Islet precursor cell (in vitro differentiated cells): ENCODE results near the gene PKD2L1.
"Not testable (repeated sequence)": the region's sequence is repeated elsewhere in the genome, so short reads cannot be mapped to it uniquely, and the experiment has no call there.

Experiments used
- DNase-seq: peaks from one replicate; pipeline ENCODE4 v3.0.0-alpha.2; 2018

PKD2L1 gene

DNA sequence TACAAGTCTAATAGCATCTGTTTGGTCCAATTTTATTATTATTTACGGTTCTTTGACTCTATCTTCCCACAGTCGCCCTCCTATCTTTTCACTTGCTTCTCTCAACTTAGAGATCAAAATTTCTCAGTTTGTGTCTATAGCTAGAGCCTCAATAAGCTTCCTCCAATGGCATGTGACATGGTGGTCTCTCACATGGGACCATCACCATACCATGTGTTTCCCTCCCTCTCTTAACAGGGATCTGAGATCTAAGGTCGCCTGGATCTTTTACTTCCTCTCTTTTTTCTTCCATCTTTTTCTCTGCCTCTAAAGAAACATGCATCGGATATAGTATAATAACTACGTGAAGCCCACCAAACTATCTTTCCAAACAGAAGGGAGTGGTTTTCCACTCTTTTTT, 1.8 kb downstream of the PKD2L1 start:
- DNase-seq: no peak

DNA sequence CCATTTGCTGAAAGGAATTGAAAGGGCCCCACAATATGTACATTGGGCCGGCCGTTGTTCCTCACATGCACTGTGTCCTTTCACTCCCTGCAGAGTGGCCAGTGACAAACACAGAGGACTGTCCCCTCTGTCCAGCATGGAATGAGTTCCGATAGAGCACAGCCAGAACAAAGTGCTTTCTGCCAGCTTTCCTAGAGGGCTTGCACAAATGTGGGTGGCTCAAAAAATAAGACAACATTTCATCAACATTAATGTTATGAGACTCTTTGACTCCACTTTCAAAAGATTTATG, 2.4 kb downstream of the PKD2L1 start:
- no peak for DNase-seq

DNA sequence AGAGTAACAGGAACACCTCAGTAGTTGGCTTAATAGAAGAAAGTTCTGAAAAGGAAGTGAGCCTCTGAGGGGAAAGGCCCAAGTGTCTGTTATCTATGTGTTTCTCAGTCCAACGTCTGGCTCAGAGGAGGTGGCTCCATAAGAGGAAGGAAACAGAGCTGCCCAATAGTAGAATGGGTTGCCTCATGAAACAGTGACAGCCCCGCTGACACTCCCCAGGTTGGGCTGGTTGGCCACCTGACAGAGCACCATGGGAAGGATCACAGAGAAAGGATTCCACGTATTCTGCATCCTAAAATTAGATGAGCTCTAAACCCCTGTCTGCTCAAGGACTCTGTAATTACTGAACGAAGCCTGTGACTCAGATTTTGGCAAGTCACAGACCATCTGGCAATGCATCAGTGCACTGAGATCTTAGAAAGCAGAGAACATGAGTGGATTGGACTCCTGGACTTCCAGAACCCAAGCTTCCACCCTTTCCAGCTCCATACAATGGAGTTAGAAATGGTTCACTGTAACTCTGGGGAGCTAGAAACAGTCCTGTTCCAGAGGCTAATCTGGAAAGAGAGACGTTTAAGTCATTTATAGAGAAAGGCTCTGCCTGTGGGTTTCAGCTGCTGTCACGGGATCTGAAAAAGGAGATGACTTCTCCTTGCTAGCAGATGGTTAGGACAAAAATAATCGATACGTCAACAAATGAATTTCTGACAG, 2.9 kb downstream of the PKD2L1 start:
- DNase-seq: no peak

DNA sequence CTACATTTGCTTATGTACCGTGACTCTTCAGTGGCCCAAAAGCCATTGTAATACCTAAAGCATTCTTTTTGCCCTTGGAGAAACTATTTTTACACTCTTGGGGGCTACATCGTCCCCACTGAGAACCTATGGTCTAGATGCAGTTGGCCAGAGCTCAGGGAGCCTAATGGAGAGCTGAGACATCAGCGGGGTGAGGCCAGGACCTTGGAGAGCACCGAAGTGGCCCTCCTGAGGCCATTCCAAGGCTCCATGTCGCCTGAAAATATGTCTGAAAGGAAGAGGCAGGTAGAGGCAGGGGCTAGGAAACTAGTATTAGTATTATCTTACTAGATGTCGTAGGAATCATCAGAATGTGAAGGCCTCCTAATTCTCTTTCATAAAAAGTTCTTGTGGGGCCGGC, 4.9 kb downstream of the PKD2L1 start:
- peak; percentile 71 for DNase-seq

DNA sequence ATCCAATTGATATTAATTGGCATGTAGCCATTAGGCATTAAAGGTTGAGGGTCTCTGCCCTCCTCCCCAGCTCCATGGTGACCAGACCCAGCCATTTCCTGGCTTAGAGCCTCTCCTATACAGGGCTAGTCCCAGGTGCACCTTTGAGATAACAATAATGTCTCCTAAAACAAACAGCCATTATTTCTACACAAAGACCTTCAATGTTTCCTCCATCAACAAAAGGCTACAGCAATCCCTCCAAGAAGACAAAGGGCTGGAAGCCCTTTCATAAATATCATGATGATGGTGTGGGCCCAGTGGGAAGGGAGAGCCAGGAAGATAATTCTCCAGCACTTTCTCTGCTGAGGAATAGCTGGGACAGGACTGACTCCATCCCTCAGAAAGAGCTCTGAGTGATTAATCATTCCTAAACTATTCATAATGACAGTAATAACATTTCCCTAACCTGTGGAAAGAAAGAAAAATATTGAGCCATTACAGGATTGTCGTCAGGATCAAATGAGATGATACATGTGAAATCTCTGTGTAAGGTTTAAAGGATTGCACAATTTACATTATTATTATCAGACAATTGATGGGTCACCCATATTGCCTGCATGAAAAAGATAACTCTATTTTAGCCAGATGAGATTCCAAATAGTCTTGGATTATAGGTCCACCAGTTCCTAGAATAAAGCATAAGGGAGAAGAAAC, 10.2 kb downstream of the PKD2L1 start:
- no peak for DNase-seq

DNA sequence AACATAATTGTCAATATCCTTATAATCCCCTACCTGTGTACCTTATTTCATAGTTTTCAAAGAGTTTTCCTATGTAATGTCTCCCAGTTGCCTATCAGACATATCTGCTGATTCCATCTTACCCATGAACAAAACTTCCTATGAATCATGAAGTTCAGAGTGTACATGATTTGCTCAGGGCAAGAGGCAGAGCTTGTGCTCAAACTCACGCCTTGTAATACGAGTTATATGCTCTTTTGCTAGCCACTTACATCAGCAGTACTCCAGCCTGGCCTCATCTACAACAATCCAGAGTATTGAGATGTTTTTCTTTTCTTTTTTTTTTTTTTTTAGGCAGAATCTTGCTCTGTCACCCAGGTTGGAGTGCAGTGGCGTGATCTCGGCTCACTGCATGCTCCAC, 11.8 kb downstream of the PKD2L1 start:
- DNase-seq: no peak

DNA sequence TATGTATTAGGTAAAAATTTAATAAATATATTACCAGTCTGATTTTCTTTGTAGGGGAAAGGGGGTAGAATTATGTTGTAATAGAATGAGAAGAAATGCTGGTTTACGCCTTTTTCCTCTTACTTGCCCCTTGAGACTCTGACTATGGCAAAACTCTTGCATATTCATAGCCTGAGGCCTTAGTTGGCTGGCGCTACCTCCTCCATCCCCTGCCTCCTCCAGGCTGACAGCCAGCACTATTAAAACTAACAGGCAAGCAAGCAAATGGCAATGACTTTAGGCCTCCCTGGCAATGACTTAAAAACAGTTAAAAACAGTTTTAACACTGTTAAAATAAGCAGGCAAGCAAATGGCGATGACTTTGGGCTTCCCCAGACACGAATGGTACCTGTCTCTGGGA, 14.4 kb downstream of the PKD2L1 start:
- no peak for DNase-seq

DNA sequence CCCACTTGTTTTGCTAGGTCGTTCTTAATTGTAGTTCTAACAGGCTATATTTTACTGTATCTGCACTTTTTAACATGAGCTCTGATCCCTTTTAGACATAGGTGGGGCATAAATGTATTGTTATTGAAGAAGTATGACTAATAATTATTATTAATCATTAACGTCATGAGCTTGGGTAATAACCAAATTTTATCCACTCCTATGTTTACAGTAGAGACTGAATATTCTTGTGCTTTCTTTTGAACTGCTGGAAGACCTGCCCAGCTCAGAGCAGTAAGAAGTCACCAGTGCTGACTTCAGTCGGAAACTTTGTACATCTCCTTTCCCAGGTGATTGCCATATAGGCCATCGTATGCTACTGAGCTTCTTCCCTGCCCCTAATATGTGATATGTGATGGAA, 18.7 kb downstream of the PKD2L1 start:
- no peak for DNase-seq

DNA sequence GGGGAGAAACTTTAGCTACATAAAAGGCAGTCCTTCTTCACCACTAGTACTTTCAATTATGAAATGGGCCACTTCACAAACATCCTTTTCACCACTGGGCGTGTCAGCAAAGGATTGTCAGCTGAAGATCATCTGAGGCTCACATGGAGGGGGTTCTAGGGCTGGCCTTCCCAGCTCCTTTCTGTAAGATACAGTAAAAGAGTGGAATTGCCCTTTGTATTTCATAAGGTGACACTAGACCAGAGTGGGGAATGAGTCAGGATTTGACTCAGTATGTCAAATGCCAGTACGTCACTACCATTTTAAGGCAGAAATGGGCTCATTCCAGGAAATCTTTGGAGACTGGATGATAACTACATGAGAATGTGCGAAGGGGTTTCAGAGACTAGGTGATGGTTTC, 22.3 kb downstream of the PKD2L1 start:
- DNase-seq: no peak

DNA sequence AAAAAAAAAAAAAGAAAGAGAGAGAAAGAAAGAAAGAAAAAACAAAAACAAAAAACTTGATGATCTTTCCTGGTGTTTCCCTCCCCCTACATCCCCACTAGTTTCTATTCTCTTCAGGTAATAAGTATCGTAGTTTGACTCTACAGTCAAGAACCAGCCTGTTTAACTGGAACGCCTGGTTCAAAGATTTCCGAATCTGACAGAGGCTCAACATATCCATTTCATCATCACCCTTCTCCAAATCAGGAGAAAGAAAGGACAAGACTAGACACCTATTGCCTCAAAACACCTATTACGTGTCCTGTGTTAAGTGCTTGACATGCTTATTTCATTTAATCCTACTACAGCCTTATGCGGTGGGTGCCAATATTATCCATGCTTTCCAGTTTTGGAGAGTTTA, 23.2 kb downstream of the PKD2L1 start:
- DNase-seq: no peak

DNA sequence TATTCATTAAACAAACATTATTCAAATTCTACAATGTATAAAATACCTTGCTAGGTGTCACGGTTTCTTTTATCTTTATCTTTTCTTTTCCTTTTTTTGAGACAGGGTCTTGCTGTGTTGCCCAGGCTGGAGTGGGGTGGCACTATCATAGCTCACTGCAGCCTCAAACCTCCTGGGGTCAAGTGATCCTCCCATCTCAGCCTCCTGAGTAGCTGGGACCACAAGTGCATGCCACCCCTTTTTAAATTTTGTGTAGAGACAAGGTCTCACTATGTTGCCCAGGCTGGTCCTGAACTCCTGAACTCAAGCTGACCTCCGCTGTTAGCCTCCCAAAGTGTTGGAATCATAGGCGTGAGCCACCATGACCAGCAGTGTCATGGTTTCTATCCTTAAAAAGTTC, 25.6 kb downstream of the PKD2L1 start:
- DNase-seq: no peak

DNA sequence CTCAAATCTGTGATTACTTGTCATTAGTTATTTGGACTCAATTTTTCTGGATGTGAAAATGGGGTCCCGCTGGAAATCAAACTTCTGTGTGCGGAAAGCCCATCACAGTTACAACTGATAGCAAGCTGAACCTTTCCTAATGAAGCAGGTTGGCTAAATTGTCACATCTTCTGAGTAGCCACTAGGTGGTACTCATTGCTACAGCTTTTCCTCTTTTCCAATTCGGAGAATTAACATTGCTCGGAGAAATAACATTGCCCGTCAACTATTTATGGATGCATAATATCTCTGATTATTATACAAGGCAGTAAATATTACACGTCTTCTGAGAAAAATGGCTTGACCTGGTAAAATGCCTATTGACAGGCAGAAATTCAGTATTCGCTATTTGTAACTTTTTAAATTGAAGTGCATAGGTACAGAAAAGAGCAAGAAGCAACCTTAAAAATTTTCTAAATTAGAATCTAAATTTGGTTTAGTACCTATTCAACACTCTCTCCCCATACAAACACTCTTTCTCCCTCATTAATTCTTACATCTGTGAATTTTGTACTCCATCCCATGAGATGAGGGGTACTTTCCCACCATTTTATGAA, 26.2 kb downstream of the PKD2L1 start:
- no peak for DNase-seq

DNA sequence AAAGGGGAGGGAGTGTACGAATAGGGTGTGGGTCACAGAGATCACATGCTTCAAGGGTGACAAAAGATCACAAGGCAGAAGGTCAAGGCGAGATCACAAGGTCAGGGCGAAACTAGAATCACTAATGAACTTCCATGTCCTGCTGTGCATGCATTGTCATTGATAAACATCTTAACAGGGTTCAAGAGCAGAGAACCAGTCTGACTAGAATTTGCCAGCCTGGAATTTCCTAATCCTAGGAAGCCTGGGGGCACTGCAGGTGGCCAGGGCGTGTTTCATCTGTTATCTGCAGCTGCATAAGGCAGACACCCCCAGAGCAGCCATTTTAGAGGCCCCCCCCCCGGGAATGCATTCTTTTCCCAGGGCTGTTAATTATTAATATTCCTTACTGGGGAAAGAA, 28.9 kb downstream of the PKD2L1 start:
- DNase-seq: not testable (repeated sequence)

DNA sequence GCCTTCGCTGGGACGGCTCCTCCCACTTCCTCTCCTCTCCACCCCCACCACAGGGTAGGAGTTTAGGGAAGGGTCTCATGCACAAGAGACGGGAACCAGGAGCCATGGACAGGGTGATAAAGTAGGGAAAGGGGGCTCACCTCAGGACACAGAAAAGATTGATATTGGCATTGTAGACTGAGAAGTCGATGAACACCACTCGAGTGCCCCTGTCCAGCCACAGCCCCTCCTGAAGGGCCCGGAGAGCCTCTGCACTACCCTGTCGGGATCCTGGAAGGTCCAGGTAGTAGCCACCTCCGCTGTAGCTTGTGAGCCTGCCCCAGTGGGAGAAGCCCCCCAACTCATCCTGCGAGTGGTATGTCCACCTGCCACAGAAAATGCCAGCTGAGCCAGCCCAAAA, 32.8 kb downstream of the PKD2L1 start:
- DNase-seq: no peak

DNA sequence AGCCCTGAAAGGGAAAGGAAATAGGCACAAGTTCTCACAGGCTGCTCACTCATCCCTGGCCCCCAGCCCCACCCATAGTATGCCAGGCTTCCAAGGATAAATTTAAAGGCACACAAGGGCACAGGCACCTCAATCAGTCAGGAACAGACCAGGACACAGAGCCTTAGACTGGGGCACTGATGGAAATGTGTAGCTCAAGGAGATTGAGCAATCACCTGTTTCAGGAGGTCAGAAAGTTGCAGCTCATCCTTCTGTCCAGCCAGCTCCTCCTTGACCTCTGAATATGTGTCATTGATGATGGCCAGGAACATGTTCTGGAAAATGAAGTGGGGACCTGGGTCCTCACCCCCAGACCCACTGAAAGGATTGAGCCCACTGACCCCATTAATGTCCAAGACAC, 37.0 kb downstream of the PKD2L1 start:
- no peak for DNase-seq

DNA sequence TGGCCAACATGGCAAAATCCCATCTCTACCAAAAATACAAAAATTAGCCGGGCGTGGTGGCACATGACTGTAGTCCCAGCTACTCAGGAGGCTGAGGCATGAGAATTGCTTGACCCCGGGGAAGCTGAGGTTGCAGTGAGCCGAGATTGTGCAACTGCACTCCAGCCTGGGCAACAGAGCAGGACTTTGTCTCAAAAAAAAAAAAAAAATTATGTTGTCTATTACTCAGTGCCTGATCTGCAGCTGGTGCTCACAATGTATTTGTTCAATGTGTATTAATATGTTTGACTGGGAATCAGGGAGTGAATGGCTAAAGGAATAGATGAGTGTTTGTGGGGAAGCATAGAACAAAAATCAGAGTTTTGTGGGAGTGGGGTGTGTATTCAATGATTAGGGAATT, 37.7 kb downstream of the PKD2L1 start:
- not testable (repeated sequence) for DNase-seq

DNA sequence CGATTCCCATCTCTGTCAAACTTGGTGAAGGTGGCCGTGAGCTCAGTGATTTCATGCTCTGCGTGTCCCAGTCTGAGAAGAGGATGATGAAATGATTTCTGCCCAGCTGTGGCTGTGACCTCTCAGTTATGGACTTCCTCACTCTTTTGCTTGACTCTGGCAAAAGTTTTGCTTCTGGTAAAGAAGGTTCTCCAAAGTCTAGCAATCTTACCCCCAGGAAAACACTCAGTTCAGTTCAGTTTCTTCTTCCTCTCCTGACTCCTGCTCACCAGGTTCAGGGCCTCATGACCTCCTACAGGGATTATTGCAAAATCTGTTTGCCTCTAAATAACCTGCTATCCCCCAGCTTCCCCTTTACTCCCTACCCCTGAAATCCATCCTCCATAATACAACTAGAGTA, 38.7 kb downstream of the PKD2L1 start:
- no peak for DNase-seq

DNA sequence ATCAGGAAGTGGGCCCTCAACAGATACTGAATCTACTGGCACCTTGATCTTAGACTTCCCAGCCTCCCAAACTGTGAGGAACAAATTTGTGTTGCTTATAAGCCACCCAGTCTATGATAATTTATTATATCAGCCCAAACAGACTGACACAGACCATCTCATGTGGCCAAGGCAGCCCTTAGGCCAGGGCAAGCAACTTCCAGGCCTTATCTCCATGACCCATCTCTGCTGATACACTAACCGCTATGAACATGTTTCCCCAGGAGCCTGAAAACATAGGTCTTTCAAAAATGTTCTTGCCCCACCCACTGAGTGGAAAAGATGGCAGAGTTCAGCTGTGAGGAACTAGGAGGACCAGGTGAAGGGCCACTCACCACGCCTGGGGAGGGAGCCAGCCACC, 40.4 kb downstream of the PKD2L1 start:
- DNase-seq: no peak

DNA sequence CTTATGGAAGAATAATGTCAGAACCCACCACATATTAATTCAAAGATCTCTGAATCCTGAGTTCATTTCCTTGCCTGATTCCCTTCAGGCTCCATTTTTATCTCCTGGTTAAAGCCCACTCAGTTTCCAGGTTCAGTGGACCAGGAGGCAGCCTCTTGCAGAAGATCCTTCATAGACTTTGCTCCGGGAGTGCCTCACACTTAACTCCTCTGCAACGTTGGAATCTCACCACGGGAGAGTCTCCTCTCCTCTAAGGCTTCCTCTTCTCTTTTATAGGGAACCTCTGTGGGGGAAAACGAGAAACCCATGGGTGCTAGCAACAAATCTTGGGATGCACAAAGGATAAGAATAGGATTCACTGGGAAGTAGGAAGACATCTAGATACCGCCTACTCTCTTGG, 41.8 kb downstream of the PKD2L1 start:
- DNase-seq: no peak

DNA sequence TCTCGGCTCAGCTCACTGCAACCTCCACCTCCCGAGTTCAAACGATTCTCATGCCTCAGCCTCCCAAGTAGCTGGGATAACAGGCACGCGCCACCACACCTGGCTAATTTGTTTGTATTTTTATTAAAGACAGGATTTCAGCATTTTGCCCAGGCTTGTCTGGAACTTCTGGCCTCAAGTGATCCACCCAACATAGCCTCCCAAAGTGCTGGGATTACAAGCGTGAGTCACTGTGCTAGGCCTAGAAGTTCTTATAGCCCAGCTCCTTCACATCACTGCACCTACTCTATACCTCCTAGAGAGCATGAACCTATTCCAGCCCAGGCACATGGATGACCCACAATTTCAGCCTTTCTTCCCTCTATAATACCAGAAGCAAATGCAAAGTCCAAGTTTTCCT, 42.3 kb downstream of the PKD2L1 start:
- no peak for DNase-seq

DNA sequence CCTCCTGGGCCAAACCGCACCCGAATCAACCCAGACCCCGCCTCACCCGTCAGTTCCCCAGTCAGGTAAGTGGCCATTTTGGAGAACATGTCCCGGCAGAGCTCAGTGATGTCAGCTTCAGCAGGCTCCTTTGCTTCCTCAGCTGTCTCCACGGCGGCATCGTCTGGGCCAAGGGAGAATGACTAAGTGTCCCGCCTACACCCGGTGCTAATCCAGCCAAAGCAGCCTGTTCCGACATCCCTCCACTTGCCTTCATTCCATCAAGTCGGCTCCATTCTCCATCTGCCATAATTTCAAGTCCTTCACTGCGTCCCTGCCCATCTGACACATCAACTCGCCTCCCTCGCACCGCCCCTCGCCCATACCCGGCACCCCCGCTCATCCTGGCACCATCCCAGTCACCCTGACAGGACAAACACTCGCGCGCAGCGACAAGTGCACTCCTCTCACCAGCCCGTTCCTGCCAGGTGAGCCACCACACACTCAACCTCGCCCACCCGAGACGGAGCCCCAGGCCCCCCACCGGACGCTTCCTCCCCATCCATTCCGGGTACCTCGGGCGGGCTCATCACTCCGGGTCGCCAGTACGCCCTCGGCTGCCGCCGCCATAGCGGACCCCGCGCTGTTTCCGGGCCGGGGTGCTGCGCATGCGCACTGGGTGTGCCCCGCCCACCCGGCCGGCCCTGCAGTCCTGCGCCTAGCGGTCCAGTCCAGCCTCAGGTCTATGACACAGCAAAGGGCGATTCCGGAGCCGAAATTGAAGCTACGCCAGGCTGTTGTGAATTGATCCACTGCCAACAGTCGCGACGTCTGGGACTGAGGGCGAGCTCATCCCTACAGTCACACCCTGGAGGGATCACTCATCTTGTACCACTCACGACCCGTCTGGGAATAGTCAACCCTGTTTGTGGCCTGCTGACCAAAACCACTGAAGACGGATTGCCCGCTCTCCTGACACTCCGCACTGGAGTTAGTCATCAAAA, 43.7 kb downstream of the PKD2L1 start, which contains the start of gene BLOC1S2:
Gene BLOC1S2 (minus strand): TSS at position 630 of the 983 bp plus-strand sequence. CDS start 21 bp downstream, at position 609.
- DNase-seq: peak; percentile 95

DNA sequence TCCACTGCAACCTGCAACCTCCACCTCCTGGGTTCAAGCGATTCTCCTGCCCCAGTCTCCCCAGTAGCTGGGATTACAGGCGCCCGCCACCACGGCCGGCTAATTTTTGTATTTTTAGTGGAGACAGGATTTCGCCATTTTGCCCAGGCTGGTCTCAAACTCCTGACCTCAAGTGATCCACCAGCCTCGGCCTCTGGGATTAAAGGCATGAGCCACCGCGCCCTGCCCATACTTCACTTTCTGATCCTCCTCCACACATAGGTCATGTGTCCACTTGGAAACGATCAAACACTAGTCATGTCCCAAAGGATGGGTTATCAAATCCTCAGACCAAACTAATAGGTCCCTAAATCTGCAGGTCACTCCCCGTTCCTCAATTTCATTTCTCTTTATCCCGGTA, 44.7 kb downstream of the PKD2L1 start:
- not testable (repeated sequence) for DNase-seq

DNA sequence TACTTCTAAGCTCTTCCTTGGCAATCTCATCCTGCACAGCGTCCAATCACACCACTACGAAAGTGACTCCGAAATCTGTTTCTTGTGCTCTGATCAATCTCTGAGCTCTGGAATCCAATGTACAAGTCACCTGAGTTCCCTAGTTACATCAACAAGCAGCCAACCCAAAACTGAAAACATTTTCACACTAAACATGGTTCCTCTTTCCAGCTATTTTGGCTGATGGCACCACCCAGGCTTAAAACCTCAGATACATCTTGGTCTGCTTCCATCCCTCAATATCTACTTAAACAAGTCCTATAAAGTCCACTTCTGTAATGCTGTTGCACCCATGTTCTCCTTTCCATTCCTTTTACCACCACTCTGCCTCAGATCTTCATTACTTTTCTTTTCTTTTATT, 47.1 kb downstream of the PKD2L1 start:
- no peak for DNase-seq
